ENCODE results near the gene RAB8B. TPM values are rescaled to one million over a fixed set of nuclear protein-coding genes. Genes with fewer than 3 reads are reported as not detected.

RAB8B gene
- total and polyA plus RNA-seq, 9 of the 15 experiments (the other 6 are each of a cell fraction or from before 2014, with no cell fraction given), result 7.8 to 32.1 (median 24.2) TPM

DNA sequence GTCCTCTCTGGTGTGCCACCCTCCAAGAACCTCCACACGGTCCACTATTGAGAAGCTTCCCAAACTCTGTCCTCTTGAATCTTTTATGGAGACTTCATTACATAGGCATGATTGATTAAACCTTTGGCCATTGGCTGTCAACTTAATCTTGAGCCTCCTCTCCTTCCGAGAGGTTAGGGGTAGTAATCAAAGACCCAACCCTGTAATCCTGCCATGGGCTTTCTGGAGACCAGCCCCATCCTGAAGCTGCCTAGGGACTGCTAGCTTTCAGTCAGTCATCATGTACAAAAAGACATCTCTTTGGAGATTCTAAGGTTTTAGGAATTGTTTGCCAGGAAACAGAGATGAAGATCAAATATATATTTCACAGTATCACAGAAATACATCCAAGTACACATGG is 125.0 kb downstream of the RAB8B start:
- 6% methylated on average over 2 of the region's 2 CpGs for WGBS (ENCODE audit: insufficient coverage, low coverage, missing lambda C conversion rate)
- Histone ChIP-seq H3K4me3 (no peak overlapping the region), H3K27ac (ENCODE audit: extremely low read depth, low read depth, low read length) (no peak overlapping the region), H3K4me1 (replicated peaks in 1 of 2; ENCODE audit: control insufficient read depth in 2 of 2, insufficient read depth in 2 of 2, low read length in 2 of 2) (no peaks in the 10 kb centered on the region), H3K9me1 (ENCODE audit: control insufficient read depth, insufficient read depth, low read length) (no peaks in the 10 kb centered on the region), H3K9me3 (replicated peaks; ENCODE audit: control insufficient read depth, insufficient read depth, low read depth, low read length) (no peaks in the 10 kb centered on the region), H3K4me2 (ENCODE audit: insufficient read depth, low read length) (no peak overlapping the region), H2AFZ (ENCODE audit: low read depth, low read length) (no peak overlapping the region), H3K27me3 (ENCODE audit: control insufficient read depth in 2 of 2, insufficient read depth in 2 of 2, low read length in 2 of 2) (no peaks in the 10 kb centered on the region), H3K36me3 (ENCODE audit: control insufficient read depth, insufficient read depth, low read length) (no peaks in the 10 kb centered on the region), H3K9ac (ENCODE audit: insufficient read depth in 1 of 2, low read depth in 2 of 2, low read length in 2 of 2) (no peak overlapping the region), H4K20me1 (replicated peaks; ENCODE audit: control insufficient read depth, insufficient read depth, low read length) (no peaks in the 10 kb centered on the region), H3K79me2 (ENCODE audit: control insufficient read depth, insufficient read depth, low read length) (no peaks in the 10 kb centered on the region)
- ChIA-PET CTCF (ENCODE audit: low intra/inter-chr PET ratio) (no interaction called here), POLR2A (interaction anchor here (0.6 kb wide), 1 partner anchor 23 kb away, joined by 3 read pairs; no protein-coding TSS in a partner anchor)
- in situ Hi-C loops (cut with MboI) (no loop called here), intact Hi-C loops (cut with micrococcal nuclease) (no loop called here)
- no TSS peak for BruUV-seq (replicated peaks)
- ATAC-seq (no peak), FAIRE-seq (no peak), DNase-seq (ENCODE audit: extremely low read depth in 1 of 4, low spot score in 3 of 4) (no peak)
- TF ChIP-seq, protein P1, sequence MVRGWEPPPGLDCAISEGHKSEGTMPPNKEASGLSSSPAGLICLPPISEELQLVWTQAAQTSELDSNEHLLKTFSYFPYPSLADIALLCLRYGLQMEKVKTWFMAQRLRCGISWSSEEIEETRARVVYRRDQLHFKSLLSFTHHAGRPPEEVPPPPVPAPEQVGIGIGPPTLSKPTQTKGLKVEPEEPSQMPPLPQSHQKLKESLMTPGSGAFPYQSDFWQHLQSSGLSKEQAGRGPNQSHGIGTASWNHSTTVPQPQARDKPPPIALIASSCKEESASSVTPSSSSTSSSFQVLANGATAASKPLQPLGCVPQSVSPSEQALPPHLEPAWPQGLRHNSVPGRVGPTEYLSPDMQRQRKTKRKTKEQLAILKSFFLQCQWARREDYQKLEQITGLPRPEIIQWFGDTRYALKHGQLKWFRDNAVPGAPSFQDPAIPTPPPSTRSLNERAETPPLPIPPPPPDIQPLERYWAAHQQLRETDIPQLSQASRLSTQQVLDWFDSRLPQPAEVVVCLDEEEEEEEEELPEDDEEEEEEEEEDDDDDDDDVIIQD (CRISPR knock-in tag; IDR thresholded peaks at IDR 0.05), result no peak
- TF ChIP-seq, protein P2, sequence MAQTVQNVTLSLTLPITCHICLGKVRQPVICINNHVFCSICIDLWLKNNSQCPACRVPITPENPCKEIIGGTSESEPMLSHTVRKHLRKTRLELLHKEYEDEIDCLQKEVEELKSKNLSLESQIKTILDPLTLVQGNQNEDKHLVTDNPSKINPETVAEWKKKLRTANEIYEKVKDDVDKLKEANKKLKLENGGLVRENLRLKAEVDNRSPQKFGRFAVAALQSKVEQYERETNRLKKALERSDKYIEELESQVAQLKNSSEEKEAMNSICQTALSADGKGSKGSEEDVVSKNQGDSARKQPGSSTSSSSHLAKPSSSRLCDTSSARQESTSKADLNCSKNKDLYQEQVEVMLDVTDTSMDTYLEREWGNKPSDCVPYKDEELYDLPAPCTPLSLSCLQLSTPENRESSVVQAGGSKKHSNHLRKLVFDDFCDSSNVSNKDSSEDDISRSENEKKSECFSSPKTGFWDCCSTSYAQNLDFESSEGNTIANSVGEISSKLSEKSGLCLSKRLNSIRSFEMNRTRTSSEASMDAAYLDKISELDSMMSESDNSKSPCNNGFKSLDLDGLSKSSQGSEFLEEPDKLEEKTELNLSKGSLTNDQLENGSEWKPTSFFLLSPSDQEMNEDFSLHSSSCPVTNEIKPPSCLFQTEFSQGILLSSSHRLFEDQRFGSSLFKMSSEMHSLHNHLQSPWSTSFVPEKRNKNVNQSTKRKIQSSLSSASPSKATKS (CRISPR knock-in tag; IDR thresholded peaks at IDR 0.05), result no peak
- TF ChIP-seq, protein P3, sequence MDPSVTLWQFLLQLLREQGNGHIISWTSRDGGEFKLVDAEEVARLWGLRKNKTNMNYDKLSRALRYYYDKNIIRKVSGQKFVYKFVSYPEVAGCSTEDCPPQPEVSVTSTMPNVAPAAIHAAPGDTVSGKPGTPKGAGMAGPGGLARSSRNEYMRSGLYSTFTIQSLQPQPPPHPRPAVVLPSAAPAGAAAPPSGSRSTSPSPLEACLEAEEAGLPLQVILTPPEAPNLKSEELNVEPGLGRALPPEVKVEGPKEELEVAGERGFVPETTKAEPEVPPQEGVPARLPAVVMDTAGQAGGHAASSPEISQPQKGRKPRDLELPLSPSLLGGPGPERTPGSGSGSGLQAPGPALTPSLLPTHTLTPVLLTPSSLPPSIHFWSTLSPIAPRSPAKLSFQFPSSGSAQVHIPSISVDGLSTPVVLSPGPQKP (CRISPR knock-in tag; IDR thresholded peaks at IDR 0.05), result no peak
- TF ChIP-seq ESRRA (IDR thresholded peaks at IDR 0.05; ENCODE audit: borderline replicate concordance, low read depth) (no peak), NCOA2 (IDR thresholded peaks at IDR 0.05; ENCODE audit: partially characterized antibody in 2 of 2) (peak in 1 of 2 experiments; percentile 18), KLF10 (CRISPR knock-in tag; IDR thresholded peaks at IDR 0.05) (no peak), ZFPM2 (CRISPR knock-in tag; IDR thresholded peaks at IDR 0.05) (no peak)

Other genes starting within 250 kb of the RAB8B start
- gene TPM1, start 146.9 kb upstream of the RAB8B start, total RNA-seq (2014; rRNA removed), result 49.9 and 52.9 TPM in 2 replicates
- gene TPM1, start 146.9 kb upstream of the RAB8B start, total RNA-seq (2014; rRNA removed; fragmentation: Illumina TruSeq; extraction: Trizol), result 49.2 and 51.0 TPM in 2 replicates
- 42.0 and 43.1 TPM in 2 replicates for gene TPM1, start 146.9 kb upstream of the RAB8B start, total RNA-seq (2015; rRNA removed; fragmentation: Illumina TruSeq; extraction: Trizol)
- 37.2 and 38.5 TPM in 2 replicates for gene TPM1, start 146.9 kb upstream of the RAB8B start, total RNA-seq (2021)
- gene TPM1, start 146.9 kb upstream of the RAB8B start, polyA plus RNA-seq (2011; rRNA removed), result 36.0 and 42.1 TPM in 2 replicates
- gene TPM1, start 146.9 kb upstream of the RAB8B start, polyA plus RNA-seq (2014; fragmentation: Illumina TruSeq; extraction: Trizol), result 40.0 and 49.5 TPM in 2 replicates
- 10 to 100 TPM in 1 of 2 experiments, 1 to 10 TPM in 1; 8.1 to 11.1 TPM for gene TPM1, start 146.9 kb upstream of the RAB8B start, polyA plus RNA-seq (2014; fragmentation: Nextera tagmentation; extraction: Ambion mirVana)
- 53.9 and 54.5 TPM in 2 replicates for gene TPM1, start 146.9 kb upstream of the RAB8B start, polyA plus RNA-seq (2014; rRNA removed)
- gene LACTB, start 67.7 kb upstream of the RAB8B start, total RNA-seq (2014; rRNA removed), result 6.1 and 9.5 TPM in 2 replicates
- 14.7 and 19.7 TPM in 2 replicates for gene LACTB, start 67.7 kb upstream of the RAB8B start, total RNA-seq (2014; rRNA removed; fragmentation: Illumina TruSeq; extraction: Trizol)
- gene LACTB, start 67.7 kb upstream of the RAB8B start, total RNA-seq (2015; rRNA removed; fragmentation: Illumina TruSeq; extraction: Trizol), result 13.1 and 15.5 TPM in 2 replicates
- 7.0 and 8.4 TPM in 2 replicates for gene LACTB, start 67.7 kb upstream of the RAB8B start, total RNA-seq (2021)
- 11.3 and 12.4 TPM in 2 replicates for gene LACTB, start 67.7 kb upstream of the RAB8B start, polyA plus RNA-seq (2011; rRNA removed)
- gene LACTB, start 67.7 kb upstream of the RAB8B start, polyA plus RNA-seq (2014; fragmentation: Illumina TruSeq; extraction: Trizol), result 8.2 and 14.6 TPM in 2 replicates
- gene LACTB, start 67.7 kb upstream of the RAB8B start, polyA plus RNA-seq (2014; fragmentation: Nextera tagmentation; extraction: Ambion mirVana), result 1 to 10 TPM; 3.1 to 4.0 TPM
- 8.3 and 9.8 TPM in 2 replicates for gene LACTB, start 67.7 kb upstream of the RAB8B start, polyA plus RNA-seq (2014; rRNA removed)
- 75.1 and 85.7 TPM in 2 replicates for gene RPS27L, start 32.1 kb upstream of the RAB8B start, total RNA-seq (2014; rRNA removed)
- gene RPS27L, start 32.1 kb upstream of the RAB8B start, total RNA-seq (2014; rRNA removed; fragmentation: Illumina TruSeq; extraction: Trizol), result 128 and 148 TPM in 2 replicates
- gene RPS27L, start 32.1 kb upstream of the RAB8B start, total RNA-seq (2015; rRNA removed; fragmentation: Illumina TruSeq; extraction: Trizol), result 92.6 and 105 TPM in 2 replicates
- 94.4 and 115 TPM in 2 replicates for gene RPS27L, start 32.1 kb upstream of the RAB8B start, total RNA-seq (2021)
- gene RPS27L, start 32.1 kb upstream of the RAB8B start, polyA plus RNA-seq (2011; rRNA removed), result 117 and 155 TPM in 2 replicates
- 72.2 and 79.3 TPM in 2 replicates for gene RPS27L, start 32.1 kb upstream of the RAB8B start, polyA plus RNA-seq (2014; fragmentation: Illumina TruSeq; extraction: Trizol)
- 100 to 1,000 TPM; 328 to 382 TPM for gene RPS27L, start 32.1 kb upstream of the RAB8B start, polyA plus RNA-seq (2014; fragmentation: Nextera tagmentation; extraction: Ambion mirVana)
- 115 and 116 TPM in 2 replicates for gene RPS27L, start 32.1 kb upstream of the RAB8B start, polyA plus RNA-seq (2014; rRNA removed)
- 4.9 and 5.1 TPM in 2 replicates for gene APH1B, start 88.0 kb downstream of the RAB8B start, total RNA-seq (2014; rRNA removed)
- 9.0 and 9.1 TPM in 2 replicates for gene APH1B, start 88.0 kb downstream of the RAB8B start, total RNA-seq (2014; rRNA removed; fragmentation: Illumina TruSeq; extraction: Trizol)
- 8.9 and 9.6 TPM in 2 replicates for gene APH1B, start 88.0 kb downstream of the RAB8B start, total RNA-seq (2015; rRNA removed; fragmentation: Illumina TruSeq; extraction: Trizol)
- gene APH1B, start 88.0 kb downstream of the RAB8B start, total RNA-seq (2021), result 9.7 and 10.6 TPM in 2 replicates
- gene APH1B, start 88.0 kb downstream of the RAB8B start, polyA plus RNA-seq (2011; rRNA removed), result 4.8 and 7.0 TPM in 2 replicates
- gene APH1B, start 88.0 kb downstream of the RAB8B start, polyA plus RNA-seq (2014; fragmentation: Illumina TruSeq; extraction: Trizol), result 6.1 and 6.9 TPM in 2 replicates
- gene APH1B, start 88.0 kb downstream of the RAB8B start, polyA plus RNA-seq (2014; fragmentation: Nextera tagmentation; extraction: Ambion mirVana), result 1 to 10 TPM; 7.0 to 8.7 TPM
- gene APH1B, start 88.0 kb downstream of the RAB8B start, polyA plus RNA-seq (2014; rRNA removed), result 6.8 and 7.3 TPM in 2 replicates
- gene CA12, start 192.2 kb downstream of the RAB8B start, total RNA-seq (2014; rRNA removed), result 0.16 and 0.18 TPM in 2 replicates
- gene CA12, start 192.2 kb downstream of the RAB8B start, total RNA-seq (2014; rRNA removed; fragmentation: Illumina TruSeq; extraction: Trizol), result 0.07 and 0.13 TPM in 2 replicates
- gene CA12, start 192.2 kb downstream of the RAB8B start, total RNA-seq (2015; rRNA removed; fragmentation: Illumina TruSeq; extraction: Trizol), result 0.22 and 0.23 TPM in 2 replicates
- 0.07 and 0.09 TPM in 2 replicates for gene CA12, start 192.2 kb downstream of the RAB8B start, total RNA-seq (2021)
- gene CA12, start 192.2 kb downstream of the RAB8B start, polyA plus RNA-seq (2011; rRNA removed), result 0.01 and 0.05 TPM in 2 replicates
- gene CA12, start 192.2 kb downstream of the RAB8B start, polyA plus RNA-seq (2014; fragmentation: Illumina TruSeq; extraction: Trizol), result 0.19 and 0.47 TPM in 2 replicates
- under 1 TPM in 1 of 2 experiments, not detected in 1; 0.11 TPM for gene CA12, start 192.2 kb downstream of the RAB8B start, polyA plus RNA-seq (2014; fragmentation: Nextera tagmentation; extraction: Ambion mirVana)
- 0.78 and 0.89 TPM in 2 replicates for gene CA12, start 192.2 kb downstream of the RAB8B start, polyA plus RNA-seq (2014; rRNA removed)